K562 treated with DMSO at 1 percent for 12 hours (cell line): Measurements from ENCODE around the gene CFL2. TPM values are rescaled to one million over a fixed set of nuclear protein-coding genes. Genes with fewer than 3 reads are reported as not detected.

ENCODE experiments used
- total RNA-seq: library from RNA; unstranded; fragments of 300-600 nt; gene quantifications from 2 replicates; pipeline ENCODE4 v1.2.3, GENCODE V29; 2022; ENCODE audit not compliant: insufficient read depth

CFL2 gene
- total RNA-seq = 2.3 and 9.0 TPM in 2 replicates

GRCh38 chr14:34714320-34715126 is at the start of gene CFL2:
CFL2 (minus strand) TSS chr14:34714593; CDS start chr14:34714540, 53 bp downstream.

Other genes with a start within 250 kb of the CFL2 start
- gene EAPP, start 174.9 kb downstream of the CFL2 start, total RNA-seq = 18.3 and 25.5 TPM in 2 replicates
- gene SNX6, start 84.4 kb downstream of the CFL2 start, total RNA-seq = 25.0 and 34.6 TPM in 2 replicates
- gene BAZ1A, start 160.8 kb upstream of the CFL2 start, total RNA-seq = 7.7 and 23.1 TPM in 2 replicates